GM21529 (cell line): Measurements from ENCODE around the gene C17orf75.

Experiments
- ATAC-seq: cut with Tn5 transposase; IDR thresholded peaks from one replicate; pipeline ENCODE4 v1.9.1; 2021; ENCODE audit not compliant: unreplicated experiment

The C17orf75 gene

GRCh38 chr17:32278815-32279214 lies 63.2 kb downstream of the C17orf75 start:
- ATAC-seq: no peak
